T47D (cell line): ENCODE measurements around the gene FBXL16.

Experiments
- DNase-seq, 2 experiments: peaks; one replicate each; pipeline versions ENCODE4 v3.0.0 to v3.0.0-alpha.2; 2011 to 2012; ENCODE audit warnings: low read depth in 1 of 2, low spot score in 1 of 2
- JUND ChIP-seq: IDR thresholded peaks from 2 replicates; pipeline ENCODE4 v1.6.1; 2012; ENCODE audit warnings: low read depth
- in situ Hi-C: cut with HindIII; loops from 2 replicates; pipeline ENCODE4 v1.10.0; 2016; ENCODE audit warnings: low sequenced_read_pairs, low pct_unique_long_range_greater_than_20kb

Gene FBXL16

DNA sequence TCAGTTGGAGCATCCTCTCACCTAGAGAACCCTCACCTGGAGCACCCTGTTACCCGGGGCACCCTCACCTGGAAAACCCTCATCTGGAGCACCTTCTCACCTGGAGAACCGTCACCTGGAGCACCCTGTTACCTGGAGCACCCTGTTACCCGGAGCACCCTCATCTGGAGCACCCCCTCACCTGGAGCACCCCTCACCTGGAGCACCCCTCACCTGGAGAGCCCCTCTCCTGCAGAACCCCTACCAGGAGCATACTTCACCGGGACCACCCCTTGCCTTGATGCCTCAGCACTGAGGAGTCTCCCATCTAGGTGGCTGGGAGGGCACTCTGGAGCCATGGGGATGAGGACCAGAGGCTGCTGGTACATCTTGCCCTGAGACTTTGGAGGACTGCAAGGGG, 3.4 kb upstream of the FBXL16 start:
- DNase-seq = no peak
- in situ Hi-C loops = loop anchor here (25.0 kb wide), 1 partner anchor 278 kb away; the partner anchor contains the start of gene SOX8

DNA sequence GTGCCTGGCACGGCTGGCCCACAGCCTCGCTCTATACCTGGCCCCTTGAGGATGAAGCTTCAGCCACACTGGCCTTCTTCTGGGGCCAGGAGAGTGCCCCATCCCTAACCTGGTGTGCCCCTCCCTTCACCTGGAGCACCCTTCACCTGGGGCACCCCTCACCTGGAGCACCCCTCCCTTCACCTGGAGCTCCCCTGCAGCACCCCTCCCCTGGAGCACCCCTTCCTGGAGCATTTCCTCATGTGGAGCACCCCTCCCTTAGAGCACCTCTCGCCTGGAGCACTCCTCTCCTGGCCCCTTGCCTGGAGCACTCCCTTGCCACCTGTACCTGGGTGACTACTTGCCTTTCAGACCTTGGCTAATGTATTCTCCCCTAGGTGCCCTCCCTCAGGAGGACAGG, 2.4 kb upstream of the FBXL16 start:
- no peak for DNase-seq
- in situ Hi-C loops = loop anchor here (25.0 kb wide), 1 partner anchor 279 kb away; the partner anchor contains the start of gene SOX8
- TF ChIP-seq JUND = no peak

More for the DNA sequence above, 3.4 kb upstream of the FBXL16 start:
- no peak for TF ChIP-seq JUND

DNA sequence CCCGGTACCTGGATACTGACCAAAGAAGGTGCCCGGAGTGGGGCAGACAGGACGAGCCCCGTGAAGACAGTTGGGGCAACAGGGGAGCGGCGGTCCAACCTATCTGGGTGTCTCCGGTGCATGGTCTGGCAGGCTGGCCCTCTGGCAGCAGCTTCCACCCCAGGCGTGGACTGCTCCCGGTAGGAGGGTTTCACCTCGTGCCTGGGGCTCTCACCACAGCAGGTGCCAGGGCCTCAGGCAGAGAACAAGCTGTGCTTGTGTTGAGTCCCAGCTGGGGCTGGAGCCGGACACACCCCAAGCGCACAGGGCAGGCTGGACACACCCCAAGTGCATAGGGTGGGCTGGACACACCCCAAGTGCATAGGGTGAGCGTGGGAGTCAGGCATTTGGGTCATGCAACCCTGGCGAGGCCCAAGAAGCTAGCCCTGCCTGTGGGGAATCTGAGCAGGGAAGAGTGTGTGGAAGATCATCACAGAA, 1.5 kb upstream of the FBXL16 start:
- DNase-seq = no peak
- TF ChIP-seq JUND = no peak
- in situ Hi-C loops = loop anchor here (25.0 kb wide), 1 partner anchor 280 kb away; the partner anchor contains the start of gene SOX8

DNA sequence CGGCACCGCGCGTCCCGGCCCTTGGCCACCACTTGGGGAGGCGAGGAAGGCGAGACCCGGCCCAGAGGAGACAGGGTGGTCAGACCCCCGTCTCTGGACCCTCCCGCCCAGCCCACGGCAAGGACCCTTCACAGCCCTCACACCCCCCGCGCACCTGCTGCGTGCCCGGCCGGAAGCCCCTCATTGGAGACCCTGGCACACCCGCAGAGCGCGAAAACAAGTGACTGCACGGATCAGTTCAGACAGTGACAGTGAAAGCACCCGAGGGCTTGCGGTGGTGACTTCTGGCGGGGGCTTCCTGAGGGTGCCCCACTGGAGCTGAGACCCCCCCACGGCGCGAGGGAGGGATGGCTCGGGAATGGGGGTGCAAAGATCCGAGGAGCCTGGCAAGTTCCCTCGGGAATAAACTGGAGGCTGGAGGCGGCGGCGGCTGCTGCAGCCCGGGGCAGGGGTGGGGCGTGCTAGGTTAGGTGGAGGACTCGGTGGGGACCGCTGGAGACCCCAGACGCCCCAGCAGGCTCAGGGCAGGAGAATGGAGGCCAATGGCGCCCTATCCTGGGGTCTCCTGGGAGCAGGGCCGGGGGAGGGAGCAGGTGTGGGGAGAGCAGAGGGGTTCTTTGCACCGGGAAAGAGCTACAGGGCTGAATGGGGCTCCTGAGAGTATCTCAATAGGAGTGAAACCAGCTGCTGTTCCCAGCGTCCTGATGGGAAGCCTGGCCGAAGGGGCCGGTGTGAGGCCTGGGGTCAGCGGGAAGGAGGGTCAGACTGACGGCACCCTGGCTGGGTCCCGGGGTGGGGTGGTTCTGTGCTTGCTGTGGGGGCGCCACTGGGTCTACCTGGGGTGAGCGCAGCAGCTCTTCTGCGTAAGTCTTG, 824 bp upstream of the FBXL16 start:
- in situ Hi-C loops = loop anchor here (25.0 kb wide), 1 partner anchor 281 kb away; the partner anchor contains the start of gene SOX8
- DNase-seq = no peak
- TF ChIP-seq JUND = no peak

DNA sequence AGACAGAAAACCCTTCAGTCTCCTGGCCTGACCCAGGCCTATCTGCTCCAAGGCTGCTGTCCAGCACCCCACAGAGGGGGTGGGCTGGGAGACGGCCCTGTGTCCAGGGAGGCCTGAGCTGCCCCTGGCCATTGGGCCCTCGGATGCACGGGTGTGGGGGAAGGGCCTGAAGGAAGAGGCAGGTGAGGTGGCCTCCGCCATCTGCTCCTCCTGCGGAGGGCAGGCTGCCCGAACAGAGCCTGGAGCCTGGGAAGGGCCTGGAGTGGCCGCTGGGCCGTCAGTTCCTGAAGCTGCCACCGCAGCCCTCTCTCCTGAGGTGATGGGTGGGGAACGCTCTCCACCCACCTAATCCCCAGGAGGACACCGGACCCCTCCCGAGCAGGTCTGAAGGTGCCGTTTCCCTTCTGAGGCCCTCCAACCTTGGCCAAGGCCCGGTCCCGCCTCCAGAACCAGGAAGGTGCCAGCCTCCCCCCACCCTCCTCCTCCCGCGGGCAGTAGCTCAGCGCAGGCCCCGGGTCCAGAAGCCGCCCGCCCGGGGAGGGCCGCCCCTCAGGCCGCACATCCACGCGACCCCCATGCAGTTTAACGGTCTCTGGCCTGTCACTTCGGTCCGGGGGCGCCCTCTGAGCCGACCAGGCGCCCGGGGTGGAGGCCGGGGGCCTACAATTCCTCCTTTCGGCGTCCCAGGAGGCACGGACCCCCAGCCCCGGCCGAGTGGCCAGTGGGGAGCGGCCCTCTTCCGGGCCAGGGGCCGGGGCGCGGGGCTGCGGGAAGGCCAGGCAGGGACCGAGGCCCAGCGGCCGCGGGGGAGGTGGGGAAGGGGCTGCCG, 835 bp downstream of the FBXL16 start:
- in situ Hi-C loops = loop anchor here (25.0 kb wide), 1 partner anchor 283 kb away; the partner anchor contains the start of gene SOX8
- no peak for DNase-seq
- TF ChIP-seq JUND = no peak

DNA sequence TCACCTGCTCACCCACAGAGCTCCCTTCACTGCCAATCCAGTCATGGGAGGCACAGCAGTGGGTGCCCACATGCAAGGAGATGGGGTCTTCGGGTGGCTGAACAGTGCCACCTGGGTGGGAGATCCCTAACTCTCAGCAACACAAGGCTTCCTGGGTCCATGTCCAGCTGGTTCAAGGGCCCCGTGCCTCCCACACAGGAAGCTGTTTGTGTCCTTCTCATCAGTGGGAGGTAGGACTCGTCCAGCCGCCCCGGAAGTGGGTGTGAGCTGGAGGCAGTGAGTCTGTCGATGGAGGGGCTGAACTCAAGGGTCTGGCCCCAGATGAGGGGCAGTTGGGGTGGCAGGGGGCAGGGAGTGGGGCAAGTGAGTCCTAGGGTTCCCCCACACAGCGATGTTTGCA, 1.6 kb downstream of the FBXL16 start:
- no peak for TF ChIP-seq JUND
- in situ Hi-C loops = loop anchor here (25.0 kb wide), 1 partner anchor 283 kb away; the partner anchor contains the start of gene SOX8
- DNase-seq = no peak

DNA sequence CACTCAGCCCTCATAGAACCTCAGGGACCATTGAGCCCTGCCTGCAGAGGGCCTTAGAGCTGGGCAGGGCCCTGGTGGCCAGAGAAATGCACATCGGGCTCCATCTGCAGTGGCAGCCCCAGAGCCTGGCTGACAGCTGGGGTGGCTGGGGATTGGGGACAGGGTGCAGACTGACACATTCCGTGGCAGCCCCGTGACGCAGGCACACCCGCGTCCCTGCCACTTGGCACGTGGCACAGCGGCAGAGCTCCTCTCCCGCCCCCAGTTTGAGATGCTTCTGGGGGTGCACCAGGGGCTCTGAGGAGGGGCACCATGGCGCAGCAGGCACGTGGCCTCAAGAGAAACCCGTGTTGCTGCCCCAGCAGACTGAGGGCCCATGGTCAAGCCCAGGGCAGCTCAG, 2.2 kb downstream of the FBXL16 start:
- DNase-seq = no peak
- TF ChIP-seq JUND = no peak
- in situ Hi-C loops = loop anchor here (25.0 kb wide), 1 partner anchor 284 kb away; the partner anchor contains the start of gene SOX8

DNA sequence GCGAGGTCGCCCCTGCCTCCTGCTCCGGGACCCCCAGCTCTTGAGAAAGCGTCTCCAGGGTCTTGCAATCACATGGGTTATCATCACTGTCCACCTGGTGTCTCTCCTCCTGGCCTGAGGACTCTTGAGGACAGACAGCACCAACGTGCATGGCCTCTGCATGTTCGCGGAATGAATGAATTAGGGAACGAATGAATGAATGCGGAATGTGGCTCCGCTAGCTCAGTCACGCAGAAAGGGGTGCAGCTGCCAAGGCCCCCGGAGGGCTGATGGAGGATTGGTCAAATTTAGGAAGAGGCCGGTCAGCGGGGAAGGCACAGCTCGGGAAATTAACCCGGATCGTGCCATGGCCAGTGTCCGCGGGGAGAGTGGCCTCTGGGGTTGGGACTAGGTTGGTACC, 3.3 kb downstream of the FBXL16 start:
- in situ Hi-C loops = loop anchor here (25.0 kb wide), 1 partner anchor 285 kb away; the partner anchor contains the start of gene SOX8
- no peak for TF ChIP-seq JUND
- no peak for DNase-seq

DNA sequence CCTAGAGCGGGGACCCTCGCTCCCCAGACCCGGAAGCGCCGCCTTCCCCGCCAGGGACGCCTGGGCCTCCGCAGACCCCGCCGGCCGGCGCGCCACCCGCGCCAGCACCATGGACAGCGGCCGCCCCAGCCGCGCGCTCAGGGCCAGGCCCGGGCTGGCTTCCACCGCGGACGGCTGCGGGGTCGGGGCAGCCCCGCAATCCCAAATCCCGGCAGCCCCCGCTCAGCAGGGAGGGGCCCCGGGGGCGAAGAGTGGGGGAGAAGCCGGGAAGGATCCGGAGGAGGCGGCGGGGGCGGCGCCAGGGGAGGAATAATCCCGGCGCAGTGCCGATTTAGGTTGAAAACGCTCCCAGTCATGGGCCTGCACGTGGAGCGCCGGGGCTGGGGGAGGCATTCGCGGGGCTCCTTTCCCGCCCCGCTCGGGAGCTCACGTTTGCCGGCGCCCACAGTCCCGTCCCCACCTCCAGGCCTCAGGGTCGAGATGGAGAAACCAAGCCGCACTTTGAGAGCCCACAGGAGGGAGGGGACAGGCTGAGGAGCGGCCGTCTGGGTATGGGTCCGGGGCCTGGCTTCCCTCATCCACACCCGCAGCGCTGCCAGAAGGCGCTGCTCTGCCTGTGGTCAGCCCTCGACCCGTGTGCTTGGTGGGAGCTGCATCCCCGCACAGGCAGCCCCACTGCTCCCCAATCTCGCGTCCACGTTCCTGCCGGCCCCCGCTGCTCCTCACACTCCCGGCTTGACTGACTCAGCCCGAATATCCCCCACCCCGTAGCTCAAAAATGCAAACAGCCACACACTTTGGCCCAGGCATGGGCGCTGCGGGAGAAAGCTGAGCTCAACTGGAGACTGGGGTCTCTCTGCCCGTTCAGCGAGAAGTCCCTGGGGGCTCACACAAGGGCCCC, 4.7 kb downstream of the FBXL16 start:
- in situ Hi-C loops = loop anchor here (25.0 kb wide), 1 partner anchor 286 kb away; the partner anchor contains the start of gene SOX8

DNA sequence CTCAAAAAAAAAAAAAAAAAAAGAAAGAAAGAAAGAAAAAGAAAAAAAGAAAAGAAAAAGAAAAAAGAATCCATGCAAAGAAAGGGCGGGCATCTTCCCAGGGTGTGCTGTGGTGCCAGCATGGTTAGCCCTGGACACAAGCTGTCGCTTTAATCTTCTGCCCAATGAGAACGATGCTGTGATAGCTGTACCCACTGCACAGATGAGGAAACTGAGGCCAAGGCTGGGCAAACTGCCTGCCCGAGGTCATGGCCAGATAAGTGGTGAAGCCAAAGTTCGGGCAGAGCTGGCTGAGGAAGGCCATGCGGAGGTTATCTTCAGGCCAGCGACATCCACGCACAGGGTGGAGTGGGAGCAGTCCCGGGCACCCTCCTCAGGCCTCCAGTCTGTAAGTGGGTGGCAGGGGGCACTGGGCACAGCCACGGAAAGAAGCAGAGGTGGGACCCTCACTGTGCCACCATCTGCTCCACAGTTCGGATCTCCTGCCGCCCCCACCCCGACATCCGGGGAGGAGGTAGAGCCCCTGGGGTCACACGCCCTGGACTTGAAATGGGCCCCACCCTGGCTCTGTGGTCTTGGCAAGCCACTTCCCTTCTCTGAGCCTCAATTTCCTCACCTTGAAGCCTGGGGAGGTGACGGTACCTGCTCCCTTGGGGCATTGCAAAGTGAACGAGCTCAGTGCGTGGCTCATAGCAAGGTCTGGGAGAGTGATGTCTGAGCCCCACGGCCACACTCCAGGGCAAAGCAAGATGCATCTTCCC, 6.5 kb downstream of the FBXL16 start:
- DNase-seq = no peak
- in situ Hi-C loops = no loop called here
- no peak for TF ChIP-seq JUND

More for the DNA sequence above, 4.7 kb downstream of the FBXL16 start:
- TF ChIP-seq JUND = no peak
- peak; percentile 40 to 59 for DNase-seq
